GM10847 (cell line): ENCODE data around the gene PTHLH.

ENCODE experiments used
- POLR2A ChIP-seq: IDR thresholded peaks from 2 replicates; pipeline ENCODE4 v1.6.1; 2011; ENCODE audit not compliant: insufficient read length; ENCODE audit errors: extremely low read depth

Gene PTHLH

GRCh38 chr12:27924350-27925135 lies 48.0 kb downstream of the PTHLH start:
- no peak for TF ChIP-seq POLR2A

- TF ChIP-seq POLR2A: no peak
These were observed 49.9 kb downstream of the PTHLH start for GRCh38 chr12:27922531-27923139.

DNA sequence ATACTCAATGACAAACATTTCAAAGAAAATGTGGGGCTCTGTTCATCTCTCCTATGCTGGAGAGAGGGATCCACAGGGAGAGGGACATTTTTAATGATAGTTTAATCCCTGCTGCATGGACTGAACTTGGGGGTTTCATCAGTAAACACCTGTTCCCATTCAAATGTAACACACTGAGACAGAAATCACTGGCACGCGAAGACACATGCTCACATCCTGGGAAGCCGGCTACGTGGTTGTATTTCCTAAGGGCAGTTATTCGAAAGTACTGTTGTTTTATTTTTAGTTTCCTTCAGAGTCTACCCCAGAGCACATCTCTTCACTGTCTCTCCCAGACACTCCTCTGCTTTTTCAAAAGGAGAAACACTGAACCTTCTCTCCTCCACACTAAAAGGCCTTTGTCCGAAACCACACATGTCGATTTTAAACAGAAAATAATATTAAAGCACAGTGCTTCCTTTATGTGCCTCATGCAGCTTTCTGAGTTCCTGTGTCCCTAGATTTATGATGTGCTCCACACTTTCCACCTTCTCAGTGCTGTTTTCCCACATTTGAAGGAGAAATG lies 52.8 kb downstream of the PTHLH start:
- TF ChIP-seq POLR2A: no peak

- no peak for TF ChIP-seq POLR2A
These were observed 57.0 kb downstream of the PTHLH start for GRCh38 chr12:27915536-27915935.

- TF ChIP-seq POLR2A: no peak
These were observed 57.5 kb downstream of the PTHLH start for GRCh38 chr12:27915021-27915420.

- no peak for TF ChIP-seq POLR2A
These were observed 58.4 kb downstream of the PTHLH start for GRCh38 chr12:27913999-27914614.

DNA sequence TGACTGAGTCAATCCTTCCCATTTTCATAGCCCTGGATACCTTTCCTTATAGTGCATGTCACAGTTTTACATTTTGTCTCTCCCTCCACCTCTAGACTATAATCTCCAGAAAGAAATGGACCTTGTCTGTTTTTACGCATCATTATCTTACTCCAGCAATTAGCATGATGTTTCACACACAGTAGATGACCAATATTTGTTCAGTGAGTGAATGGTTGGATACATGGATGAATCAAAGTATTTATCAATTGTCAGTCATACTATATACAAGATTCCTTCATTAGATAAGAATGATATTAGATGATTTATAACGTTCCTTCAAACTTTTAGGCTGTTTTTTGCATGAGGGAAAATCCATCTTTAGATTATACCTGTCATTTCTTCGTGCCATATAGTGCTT lies 61.1 kb downstream of the PTHLH start:
- TF ChIP-seq POLR2A: no peak
